HTR-8/SVneo (cell line): ENCODE results near the gene TRIM7.
"Not testable (repeated sequence)": the region's sequence is repeated elsewhere in the genome, so short reads cannot be mapped to it uniquely, and the experiment has no call there.

Source experiments
- DNase-seq: peaks from one replicate; pipeline ENCODE4 v3.0.0; 2011; ENCODE audit warnings: low spot score, mixed read lengths; ENCODE audit not compliant: insufficient read length
- FAIRE-seq: peaks from 2 replicates; lab custom pipeline; 2011; peaks lifted over from hg19 to GRCh38; lab: Jason Lieb, UNC

The TRIM7 gene

DNA sequence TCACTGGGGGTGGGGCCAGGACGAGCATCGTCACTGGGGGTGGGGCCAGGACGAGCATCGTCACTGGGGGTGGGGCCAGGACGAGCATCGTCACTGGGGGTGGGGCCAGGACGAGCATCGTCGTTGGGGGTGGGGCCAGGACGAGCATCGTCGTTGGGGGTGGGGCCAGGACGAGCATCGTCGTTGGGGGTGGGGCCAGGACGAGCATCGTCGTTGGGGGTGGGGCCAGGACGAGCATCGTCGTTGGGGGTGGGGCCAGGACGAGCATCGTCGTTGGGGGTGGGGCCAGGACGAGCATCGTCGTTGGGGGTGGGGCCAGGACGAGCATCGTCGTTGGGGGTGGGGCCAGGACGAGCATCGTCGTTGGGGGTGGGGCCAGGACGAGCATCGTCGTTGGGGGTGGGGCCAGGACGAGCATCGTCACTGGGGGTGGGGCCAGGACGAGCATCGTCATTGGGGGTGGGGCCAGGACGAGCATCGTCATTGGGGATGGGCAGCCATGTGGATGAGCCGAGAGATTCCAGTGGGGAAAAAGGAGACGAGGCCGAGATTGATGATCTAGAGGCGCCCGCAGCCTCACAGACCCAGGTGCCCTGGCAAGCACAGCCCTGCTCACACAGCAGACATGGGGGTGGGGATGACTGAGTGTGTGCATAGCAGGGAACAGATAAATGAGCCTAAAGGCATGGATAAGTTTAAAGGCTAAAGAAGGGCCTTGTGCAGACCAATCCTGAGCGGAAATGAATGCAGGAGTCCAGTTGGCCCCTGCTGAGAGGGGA lies 44.1 kb downstream of the TRIM7 start:
- DNase-seq: peak; percentile 75
- not testable (repeated sequence) for FAIRE-seq

- FAIRE-seq (peak; percentile 40), DNase-seq (peak; percentile 69)
Observed at GRCh38 chr5:181160152-181160754, 44.7 kb downstream of the TRIM7 start.

DNA sequence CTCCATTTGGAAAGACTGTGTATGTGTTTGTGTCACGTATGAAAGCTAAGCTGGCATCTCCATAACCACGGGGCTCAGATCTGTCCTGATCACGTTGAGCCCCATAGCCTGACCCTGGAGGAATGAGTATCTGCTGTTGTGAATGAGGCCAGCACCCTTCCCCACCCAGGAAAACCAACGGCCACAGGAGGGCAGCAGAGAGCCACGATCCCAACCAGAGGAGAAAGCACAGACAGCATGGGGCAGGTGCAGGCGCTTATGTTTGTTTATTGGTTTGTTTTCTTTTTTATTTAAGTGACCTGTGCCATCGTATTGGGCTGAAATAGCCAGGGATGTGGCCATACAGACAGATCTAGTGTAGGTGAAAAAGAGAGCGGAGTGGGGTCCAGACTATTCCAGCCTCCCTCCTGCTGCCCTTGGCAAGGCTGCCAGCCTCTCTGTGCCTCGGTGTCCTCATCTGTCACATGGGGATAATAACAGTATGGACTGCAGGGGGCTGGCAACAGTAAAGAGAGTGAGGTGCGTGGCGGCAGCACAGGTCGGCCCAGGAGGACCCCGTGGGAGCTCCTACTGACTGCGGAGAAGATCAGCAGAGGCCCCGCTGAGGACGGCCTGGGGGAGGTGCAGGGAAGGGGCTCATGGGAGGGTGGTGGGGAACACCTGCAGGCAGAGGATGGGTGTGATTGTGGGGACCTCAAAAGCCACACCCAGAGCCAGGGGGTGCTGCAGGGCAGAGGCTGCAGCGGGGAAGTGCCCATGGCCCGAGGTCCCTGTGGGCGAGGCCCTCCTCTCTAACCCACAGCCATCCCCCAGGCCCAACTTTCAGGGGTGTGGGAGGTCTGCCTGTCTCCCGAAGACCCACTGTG lies 45.5 kb downstream of the TRIM7 start:
- DNase-seq (peak; percentile 89), FAIRE-seq (peak; percentile 60)

- no peak for DNase-seq
- FAIRE-seq: no peak
Observed at GRCh38 chr5:181158869-181159268, 46.1 kb downstream of the TRIM7 start.

- no peak for DNase-seq
- FAIRE-seq: no peak
Observed at GRCh38 chr5:181156758-181157157, 48.2 kb downstream of the TRIM7 start.

DNA sequence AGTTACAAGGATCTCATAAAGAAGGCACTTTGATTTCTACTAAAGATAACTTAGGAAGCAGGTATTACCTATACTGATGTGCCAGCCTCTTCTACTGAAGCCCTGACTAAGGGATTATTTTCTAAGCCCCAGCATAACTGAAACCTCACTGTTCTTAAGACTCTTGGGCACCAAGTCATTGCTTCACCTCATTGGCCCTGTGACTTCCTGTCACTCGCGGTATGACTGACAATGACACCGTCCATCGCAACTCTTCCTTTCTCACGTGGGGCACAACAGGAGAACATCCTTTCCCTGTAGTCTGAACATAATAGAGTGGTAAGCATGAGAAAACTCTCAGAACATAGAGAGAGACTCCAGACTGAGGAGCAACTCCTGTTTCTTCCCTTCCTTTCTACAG lies 51.2 kb downstream of the TRIM7 start:
- DNase-seq: no peak
- peak; percentile 67 for FAIRE-seq

DNA sequence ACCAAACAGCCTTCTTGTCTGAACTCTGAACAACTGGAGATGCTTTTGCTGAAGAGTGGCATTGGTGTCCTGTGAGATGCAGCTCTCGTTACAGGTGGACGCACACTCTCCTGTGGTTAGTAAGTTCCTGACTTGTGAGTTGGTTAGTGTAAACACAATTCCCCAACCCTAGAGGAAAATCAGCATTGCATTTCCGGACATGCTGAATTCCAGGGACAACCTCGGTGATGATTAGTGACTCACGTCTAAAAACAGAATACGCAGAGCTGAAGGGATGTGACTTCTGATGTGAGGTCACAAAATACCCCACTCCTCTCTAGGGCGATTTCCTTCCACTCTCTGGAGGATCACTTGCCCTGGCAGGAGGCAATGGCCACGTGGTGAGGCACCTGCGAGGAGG lies 52.6 kb downstream of the TRIM7 start:
- DNase-seq (peak; percentile 60), FAIRE-seq (peak; percentile 26)

DNA sequence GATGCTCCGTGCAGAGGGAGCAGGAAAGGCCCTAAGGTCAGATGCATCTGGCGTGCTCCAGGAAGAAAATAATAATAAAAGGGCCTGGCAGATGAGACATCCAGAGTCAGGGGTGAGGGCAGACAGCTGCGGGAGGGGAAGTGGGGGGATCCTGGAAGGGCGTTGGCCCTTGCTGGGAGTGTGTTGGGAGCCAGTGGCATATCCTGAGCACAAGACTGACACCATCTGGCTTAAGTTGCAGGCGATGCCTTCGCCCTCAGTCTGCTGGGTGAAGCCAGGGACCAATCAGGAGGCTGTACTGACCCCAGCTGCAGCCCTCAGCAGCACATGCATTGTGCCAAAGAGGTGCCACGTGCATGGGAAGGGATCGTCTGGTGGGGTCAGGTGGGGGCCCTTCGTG lies 53.9 kb downstream of the TRIM7 start:
- no peak for FAIRE-seq
- no peak for DNase-seq

DNA sequence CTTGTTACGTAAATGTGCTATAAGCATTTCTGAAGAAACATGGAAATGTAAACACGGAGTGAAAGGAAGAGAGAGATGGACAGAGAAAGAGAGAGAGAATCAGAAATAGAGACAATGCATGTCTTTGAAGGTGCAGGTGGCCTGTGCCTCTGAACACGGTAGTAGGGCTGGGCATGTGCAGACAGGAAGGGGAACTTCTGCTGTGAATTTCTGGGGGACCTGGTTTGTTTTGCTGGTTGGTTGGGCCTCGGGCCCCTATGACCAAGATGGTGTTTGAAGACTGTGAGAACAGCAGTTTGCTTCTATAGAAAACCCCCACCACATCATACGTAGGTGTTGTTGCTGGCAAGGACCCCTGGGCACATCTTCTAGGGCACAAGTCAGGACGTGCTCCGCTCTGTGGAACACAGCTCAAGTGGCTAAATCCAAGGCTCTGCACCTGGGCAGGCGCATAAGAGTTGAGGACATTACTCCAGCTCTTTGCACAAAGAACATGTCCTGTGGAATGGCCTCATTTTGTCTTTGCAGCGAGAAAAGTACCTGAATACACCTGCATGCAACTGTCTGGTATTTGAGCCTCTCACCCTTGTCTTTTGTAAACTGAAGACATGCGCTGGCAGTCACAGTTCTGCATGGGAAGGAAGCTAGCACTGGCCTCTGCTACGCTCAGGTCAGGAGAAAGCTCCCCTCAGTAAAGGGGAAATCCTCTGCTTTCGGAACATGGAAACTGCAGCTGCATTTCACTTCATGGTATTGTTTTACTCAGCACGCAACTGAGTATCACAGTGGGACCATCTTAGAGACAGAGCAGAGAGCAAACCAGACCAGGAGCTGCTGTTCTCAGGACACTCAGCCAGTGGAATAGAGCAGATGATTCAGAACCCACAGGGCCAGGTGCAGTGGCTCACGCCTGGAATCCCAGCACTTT lies 54.9 kb downstream of the TRIM7 start:
- FAIRE-seq (no peak), DNase-seq (no peak)

- FAIRE-seq: no peak
- no peak for DNase-seq
Observed at GRCh38 chr5:181149355-181149754, 55.6 kb downstream of the TRIM7 start.

DNA sequence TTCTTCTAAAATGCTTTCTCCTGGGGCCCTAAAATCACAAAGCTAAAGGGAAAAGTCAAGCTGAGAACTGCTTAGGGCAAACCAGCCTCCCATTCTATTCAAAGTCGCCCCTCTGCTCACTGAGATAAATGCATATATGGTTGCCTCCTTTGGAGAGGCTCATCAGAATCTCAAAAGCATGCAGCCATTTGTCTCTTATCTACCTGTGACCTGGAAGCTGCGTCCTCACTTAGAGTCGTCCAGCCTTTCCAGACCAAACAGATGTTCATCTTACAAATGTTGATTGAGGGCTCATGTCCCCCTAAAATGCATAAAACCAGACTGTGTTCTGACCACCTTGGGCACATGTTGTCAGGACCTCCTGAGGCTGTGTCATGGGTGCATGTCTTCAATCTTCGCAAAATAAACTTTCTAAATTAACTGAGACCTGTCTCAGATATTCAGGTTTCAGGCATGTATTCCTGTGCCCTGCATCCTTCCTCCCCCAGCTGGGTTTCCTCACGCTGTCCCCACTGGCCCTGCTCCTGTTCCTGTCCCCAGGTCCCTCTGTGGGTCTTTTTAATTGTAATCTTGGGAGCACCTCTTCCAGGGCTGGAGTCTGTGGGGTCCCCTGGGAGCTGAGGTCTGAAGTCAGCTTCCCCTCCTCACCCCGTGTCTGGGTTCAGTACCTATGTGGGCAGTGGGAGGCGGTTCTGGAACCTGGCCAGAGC lies 57.9 kb downstream of the TRIM7 start, which contains the start of gene OR2V2:
Gene OR2V2 (plus strand): TSS at position 660 of the 710 bp plus-strand sequence. CDS start 7,357 bp downstream, outside the sequence.
- not testable (repeated sequence) for FAIRE-seq

GRCh38 chr5:181145133-181145532 lies 59.9 kb downstream of the TRIM7 start:
- DNase-seq (no peak), FAIRE-seq (no peak)

More for the DNA sequence above, 57.9 kb downstream of the TRIM7 start, which contains the start of gene OR2V2:
- DNase-seq: not testable (repeated sequence)
